Measurements from ENCODE around the gene CDK19. TPM values are rescaled to one million over a fixed set of nuclear protein-coding genes. Genes with fewer than 3 reads are reported as not detected.

CDK19 gene
- polyA plus RNA-seq, 1 of the 3 experiments (the other 2 are of a cell fraction) = 6.5 TPM

DNA sequence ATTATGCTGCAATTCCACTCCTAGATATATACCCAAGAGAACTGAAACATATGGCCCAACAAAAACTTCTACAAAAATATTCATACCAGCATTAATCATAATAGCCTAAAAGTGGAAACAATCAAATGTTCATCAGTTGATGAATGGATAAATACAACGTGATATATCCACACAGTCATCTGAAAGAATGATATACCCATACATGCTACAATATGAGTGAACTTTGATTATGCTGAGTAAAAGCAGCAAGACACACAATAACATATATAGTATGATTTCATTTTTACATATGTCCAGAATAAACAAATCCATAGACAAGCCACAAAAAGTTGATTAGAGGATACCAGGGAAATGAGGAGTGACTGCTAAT is 30.7 kb downstream of the CDK19 start:
- H3K4me3 ChIP-seq (ENCODE audit: low read depth in 2 of 2, low read length in 1 of 2) = no peak overlapping the region
- H3K4me1 ChIP-seq (ENCODE audit: control insufficient read depth in 1 of 2, insufficient read depth in 2 of 2, low read depth in 1 of 2, low read length in 1 of 2) = peaks cover 0 to 3% of the 10 kb centered on the region in 2 experiments; a peak in 1 of 4 replicates
- H3K27ac ChIP-seq (ENCODE audit: low read depth in 2 of 2, low read length in 1 of 2) = no peak overlapping the region
- POLR2A ChIA-PET = no interaction called here
- H3K27me3 ChIP-seq (ENCODE audit: insufficient read depth) = no peaks in the 10 kb centered on the region
- 77% methylated on average over 1 of the region's 1 CpG for WGBS (ENCODE audit: low lambda C conversion rate)
- DNase-seq = no peak
- peaks cover 45% of the 10 kb centered on the region; the same call in 1 of the 2 replicates for H3K79me2 ChIP-seq (ENCODE audit: insufficient read depth)
- no peak overlapping the region for H2AFZ ChIP-seq (ENCODE audit: low read depth)
- H3K4me2 ChIP-seq = no peak overlapping the region
- no peak for TF ChIP-seq TEAD4 (IDR thresholded peaks at IDR 0.05; ENCODE audit: borderline replicate concordance, insufficient read depth)
- TF ChIP-seq, protein P1, sequence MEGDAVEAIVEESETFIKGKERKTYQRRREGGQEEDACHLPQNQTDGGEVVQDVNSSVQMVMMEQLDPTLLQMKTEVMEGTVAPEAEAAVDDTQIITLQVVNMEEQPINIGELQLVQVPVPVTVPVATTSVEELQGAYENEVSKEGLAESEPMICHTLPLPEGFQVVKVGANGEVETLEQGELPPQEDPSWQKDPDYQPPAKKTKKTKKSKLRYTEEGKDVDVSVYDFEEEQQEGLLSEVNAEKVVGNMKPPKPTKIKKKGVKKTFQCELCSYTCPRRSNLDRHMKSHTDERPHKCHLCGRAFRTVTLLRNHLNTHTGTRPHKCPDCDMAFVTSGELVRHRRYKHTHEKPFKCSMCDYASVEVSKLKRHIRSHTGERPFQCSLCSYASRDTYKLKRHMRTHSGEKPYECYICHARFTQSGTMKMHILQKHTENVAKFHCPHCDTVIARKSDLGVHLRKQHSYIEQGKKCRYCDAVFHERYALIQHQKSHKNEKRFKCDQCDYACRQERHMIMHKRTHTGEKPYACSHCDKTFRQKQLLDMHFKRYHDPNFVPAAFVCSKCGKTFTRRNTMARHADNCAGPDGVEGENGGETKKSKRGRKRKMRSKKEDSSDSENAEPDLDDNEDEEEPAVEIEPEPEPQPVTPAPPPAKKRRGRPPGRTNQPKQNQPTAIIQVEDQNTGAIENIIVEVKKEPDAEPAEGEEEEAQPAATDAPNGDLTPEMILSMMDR (IDR thresholded peaks at IDR 0.05) = no peak
- no peak for TF ChIP-seq MXI1 (IDR thresholded peaks at IDR 0.05; ENCODE audit: low read depth, low read length)
- TF ChIP-seq NFIC (IDR thresholded peaks at IDR 0.05; ENCODE audit: borderline replicate concordance) = no peak
- TF ChIP-seq SMC3 (IDR thresholded peaks at IDR 0.05; ENCODE audit: low read depth, low read length) = no peak
- TF ChIP-seq MEF2A (IDR thresholded peaks at IDR 0.05; ENCODE audit: borderline replicate concordance, low read depth) = no peak
- TF ChIP-seq NRF1 (IDR thresholded peaks at IDR 0.05; ENCODE audit: low read depth, low read length) = no peak
- no peak for TF ChIP-seq CHD2 (IDR thresholded peaks at IDR 0.05; ENCODE audit: low read length, partially characterized antibody)
- no peak for TF ChIP-seq FOXM1 (IDR thresholded peaks at IDR 0.05; ENCODE audit: low read depth)
- TF ChIP-seq GATA2 (CRISPR knock-in tag; IDR thresholded peaks at IDR 0.05) = no peak
- TF ChIP-seq, protein P2, sequence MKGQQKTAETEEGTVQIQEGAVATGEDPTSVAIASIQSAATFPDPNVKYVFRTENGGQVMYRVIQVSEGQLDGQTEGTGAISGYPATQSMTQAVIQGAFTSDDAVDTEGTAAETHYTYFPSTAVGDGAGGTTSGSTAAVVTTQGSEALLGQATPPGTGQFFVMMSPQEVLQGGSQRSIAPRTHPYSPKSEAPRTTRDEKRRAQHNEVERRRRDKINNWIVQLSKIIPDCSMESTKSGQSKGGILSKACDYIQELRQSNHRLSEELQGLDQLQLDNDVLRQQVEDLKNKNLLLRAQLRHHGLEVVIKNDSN (IDR thresholded peaks at IDR 0.05; ENCODE audit: borderline replicate concordance, low read depth) = no peak
- H3K9ac ChIP-seq = no peak overlapping the region
- CTCF ChIA-PET = no interaction called here
- no peaks in the 10 kb centered on the region for H3K9me2 ChIP-seq
- peaks cover 0 to 7% of the 10 kb centered on the region in 2 experiments for H3K36me3 ChIP-seq (replicated peaks in 1 of 2; ENCODE audit: control insufficient read depth in 1 of 2, insufficient read depth in 2 of 2, low read length in 1 of 2)
- peaks cover 9% of the 10 kb centered on the region for H3K9me3 ChIP-seq
- 0 out of 2 replicates have a peak, but pooled peaks cover 10% of the 10 kb centered on the region for H4K20me1 ChIP-seq (ENCODE audit: insufficient read depth)
- H3F3A ChIP-seq (replicated peaks; ENCODE audit: insufficient read depth) = no peaks in the 10 kb centered on the region

GRCh38 chr6:110781522-110782214 is 33.6 kb downstream of the CDK19 start:
- no peak for DNase-seq
- Histone ChIP-seq H3K9me3 (no peaks in the 10 kb centered on the region), H4K20me1 (ENCODE audit: insufficient read depth) (0 out of 2 replicates have a peak, but pooled peaks cover 10% of the 10 kb centered on the region), H3K27ac (ENCODE audit: low read depth in 2 of 2, low read length in 1 of 2) (no peak overlapping the region), H3K79me2 (ENCODE audit: insufficient read depth) (peaks cover 44% of the 10 kb centered on the region; the same call in 1 of the 2 replicates), H3K9me2 (no peaks in the 10 kb centered on the region), H3K9ac (no peak overlapping the region), H3K4me1 (ENCODE audit: control insufficient read depth in 1 of 2, insufficient read depth in 2 of 2, low read depth in 1 of 2, low read length in 1 of 2) (peaks cover 0 to 3% of the 10 kb centered on the region in 2 experiments; a peak in 1 of 4 replicates), H3F3A (replicated peaks; ENCODE audit: insufficient read depth) (no peaks in the 10 kb centered on the region), H3K4me2 (no peak overlapping the region), H3K4me3 (ENCODE audit: low read depth in 2 of 2, low read length in 1 of 2) (no peak overlapping the region), H3K36me3 (replicated peaks in 1 of 2; ENCODE audit: control insufficient read depth in 1 of 2, insufficient read depth in 2 of 2, low read length in 1 of 2) (no peaks in the 10 kb centered on the region), H3K27me3 (ENCODE audit: insufficient read depth) (no peaks in the 10 kb centered on the region), H2AFZ (ENCODE audit: low read depth) (no peak overlapping the region)
- 82% methylated on average over 7 of the region's 7 CpGs for WGBS (ENCODE audit: low lambda C conversion rate)
- CTCF ChIA-PET = no interaction called here
- POLR2A ChIA-PET = no interaction called here
- TF ChIP-seq JUND (IDR thresholded peaks at IDR 0.05) (no peak), TEAD4 (IDR thresholded peaks at IDR 0.05; ENCODE audit: borderline replicate concordance, insufficient read depth) (no peak), NRF1 (IDR thresholded peaks at IDR 0.05; ENCODE audit: low read depth, low read length) (no peak), EZH2phosphoT487 (IDR thresholded peaks at IDR 0.05; ENCODE audit: borderline replicate concordance, low read depth) (no peak), NFIC (IDR thresholded peaks at IDR 0.05; ENCODE audit: borderline replicate concordance) (no peak), TCF12 (IDR thresholded peaks at IDR 0.05) (no peak), USF2 (IDR thresholded peaks at IDR 0.05; ENCODE audit: borderline replicate concordance, low read depth, low read length) (no peak), CHD2 (IDR thresholded peaks at IDR 0.05; ENCODE audit: low read length, partially characterized antibody) (no peak), MEF2A (IDR thresholded peaks at IDR 0.05; ENCODE audit: borderline replicate concordance, low read depth) (no peak), POLR2AphosphoS5 (IDR thresholded peaks at IDR 0.05; ENCODE audit: low read depth, low read length) (no peak), FOXJ3 (CRISPR knock-in tag; IDR thresholded peaks at IDR 0.05) (no peak)
- TF ChIP-seq, protein P3, sequence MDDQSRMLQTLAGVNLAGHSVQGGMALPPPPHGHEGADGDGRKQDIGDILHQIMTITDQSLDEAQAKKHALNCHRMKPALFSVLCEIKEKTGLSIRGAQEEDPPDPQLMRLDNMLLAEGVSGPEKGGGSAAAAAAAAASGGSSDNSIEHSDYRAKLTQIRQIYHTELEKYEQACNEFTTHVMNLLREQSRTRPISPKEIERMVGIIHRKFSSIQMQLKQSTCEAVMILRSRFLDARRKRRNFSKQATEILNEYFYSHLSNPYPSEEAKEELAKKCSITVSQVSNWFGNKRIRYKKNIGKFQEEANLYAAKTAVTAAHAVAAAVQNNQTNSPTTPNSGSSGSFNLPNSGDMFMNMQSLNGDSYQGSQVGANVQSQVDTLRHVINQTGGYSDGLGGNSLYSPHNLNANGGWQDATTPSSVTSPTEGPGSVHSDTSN (IDR thresholded peaks at IDR 0.05) = no peak
- TF ChIP-seq, protein P2 (IDR thresholded peaks at IDR 0.05; ENCODE audit: borderline replicate concordance, low read depth) = no peak
- TF ChIP-seq, protein P4, sequence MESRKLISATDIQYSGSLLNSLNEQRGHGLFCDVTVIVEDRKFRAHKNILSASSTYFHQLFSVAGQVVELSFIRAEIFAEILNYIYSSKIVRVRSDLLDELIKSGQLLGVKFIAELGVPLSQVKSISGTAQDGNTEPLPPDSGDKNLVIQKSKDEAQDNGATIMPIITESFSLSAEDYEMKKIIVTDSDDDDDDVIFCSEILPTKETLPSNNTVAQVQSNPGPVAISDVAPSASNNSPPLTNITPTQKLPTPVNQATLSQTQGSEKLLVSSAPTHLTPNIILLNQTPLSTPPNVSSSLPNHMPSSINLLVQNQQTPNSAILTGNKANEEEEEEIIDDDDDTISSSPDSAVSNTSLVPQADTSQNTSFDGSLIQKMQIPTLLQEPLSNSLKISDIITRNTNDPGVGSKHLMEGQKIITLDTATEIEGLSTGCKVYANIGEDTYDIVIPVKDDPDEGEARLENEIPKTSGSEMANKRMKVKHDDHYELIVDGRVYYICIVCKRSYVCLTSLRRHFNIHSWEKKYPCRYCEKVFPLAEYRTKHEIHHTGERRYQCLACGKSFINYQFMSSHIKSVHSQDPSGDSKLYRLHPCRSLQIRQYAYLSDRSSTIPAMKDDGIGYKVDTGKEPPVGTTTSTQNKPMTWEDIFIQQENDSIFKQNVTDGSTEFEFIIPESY (IDR thresholded peaks at IDR 0.05; ENCODE audit: borderline replicate concordance, low read depth) = no peak

Data from SK-N-SH (cell line).